Left ventricle myocardium inferior (tissue), 1 donor: ENCODE data around the gene TSPAN11. TPM values are rescaled to one million over a fixed set of nuclear protein-coding genes. Genes with fewer than 3 reads are reported as not detected.
"Not testable (repeated sequence)": the region's sequence is repeated elsewhere in the genome, so short reads cannot be mapped to it uniquely, and the experiment has no call there.

Source experiments
- DNase-seq: peaks from one replicate; pipeline ENCODE4 v3.0.0-alpha.2; 2020
- H3K27ac ChIP-seq: fragments of 200-600 bp; replicated peaks from 2 replicates; pipeline ENCODE4 v1.8.0; 2021
- H3K27me3 ChIP-seq: fragments of 200-600 bp; 2 replicates; pipeline ENCODE4 v1.8.0; 2021; ENCODE audit warnings: low read depth
- H3K36me3 ChIP-seq: fragments of 200-600 bp; 2 replicates; pipeline ENCODE4 v1.8.0; 2021
- H3K4me1 ChIP-seq: fragments of 200-600 bp; 2 replicates; pipeline ENCODE4 v1.8.0; 2021
- H3K4me3 ChIP-seq: fragments of 200-600 bp; 2 replicates; pipeline ENCODE4 v1.8.0; 2021; ENCODE audit warnings: mild to moderate bottlenecking, moderate library complexity
- H3K9me3 ChIP-seq: fragments of 200-600 bp; replicated peaks from 2 replicates; pipeline ENCODE4 v1.8.0; 2021
- intact Hi-C: fragments of 100-400 bp; cut with micrococcal nuclease; formaldehyde crosslinking; loops from one replicate; pipeline ENCODE4 v1.11.0; 2022
- total RNA-seq: library from RNA; stranded (reverse); fragmentation: NEBNext Ultra II Directional; extraction: Animal tissue kit (Norgen Biotek cat#: 25700); gene quantifications from one replicate; pipeline ENCODE4 v1.2.1, GENCODE V29; 2021
- TF ChIP-seq, protein P1 (sequence below): fragments of 200-600 bp; IDR thresholded peaks from 2 replicates; pipeline ENCODE4 v1.8.0; 2021; ENCODE audit warnings: antibody characterized with exemption, mild to moderate bottlenecking, borderline replicate concordance
- donor health status: DM: no; HTN: yes; CAD: no; lungs with severe emphysema.

Gene TSPAN11
- total RNA-seq, 1 donor from 2014 or later = 1.7 TPM

DNA sequence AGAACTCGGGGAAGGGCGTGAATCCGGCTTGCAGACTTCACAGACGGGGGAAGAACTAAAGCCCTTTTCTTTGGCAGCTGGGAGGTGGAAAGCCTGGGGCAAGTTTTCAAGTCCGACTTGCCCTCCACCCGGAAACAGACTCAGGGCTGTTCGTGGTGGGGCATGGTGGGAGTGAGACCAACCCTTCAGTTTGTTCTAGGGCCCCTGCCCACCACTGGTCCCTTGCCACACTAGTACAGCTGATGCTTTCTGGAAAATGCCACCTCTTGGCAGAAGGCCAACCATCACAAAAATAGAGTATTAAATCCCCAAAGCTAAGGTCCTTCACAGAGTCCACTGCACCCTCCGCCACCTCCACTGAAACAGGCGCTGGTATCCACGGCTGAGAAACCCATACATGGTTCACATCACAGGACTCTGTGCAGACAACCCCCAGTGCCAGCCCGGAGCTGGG lies 96.8 kb downstream of the TSPAN11 start:
- TF ChIP-seq, protein P1, sequence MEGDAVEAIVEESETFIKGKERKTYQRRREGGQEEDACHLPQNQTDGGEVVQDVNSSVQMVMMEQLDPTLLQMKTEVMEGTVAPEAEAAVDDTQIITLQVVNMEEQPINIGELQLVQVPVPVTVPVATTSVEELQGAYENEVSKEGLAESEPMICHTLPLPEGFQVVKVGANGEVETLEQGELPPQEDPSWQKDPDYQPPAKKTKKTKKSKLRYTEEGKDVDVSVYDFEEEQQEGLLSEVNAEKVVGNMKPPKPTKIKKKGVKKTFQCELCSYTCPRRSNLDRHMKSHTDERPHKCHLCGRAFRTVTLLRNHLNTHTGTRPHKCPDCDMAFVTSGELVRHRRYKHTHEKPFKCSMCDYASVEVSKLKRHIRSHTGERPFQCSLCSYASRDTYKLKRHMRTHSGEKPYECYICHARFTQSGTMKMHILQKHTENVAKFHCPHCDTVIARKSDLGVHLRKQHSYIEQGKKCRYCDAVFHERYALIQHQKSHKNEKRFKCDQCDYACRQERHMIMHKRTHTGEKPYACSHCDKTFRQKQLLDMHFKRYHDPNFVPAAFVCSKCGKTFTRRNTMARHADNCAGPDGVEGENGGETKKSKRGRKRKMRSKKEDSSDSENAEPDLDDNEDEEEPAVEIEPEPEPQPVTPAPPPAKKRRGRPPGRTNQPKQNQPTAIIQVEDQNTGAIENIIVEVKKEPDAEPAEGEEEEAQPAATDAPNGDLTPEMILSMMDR = no peak

DNA sequence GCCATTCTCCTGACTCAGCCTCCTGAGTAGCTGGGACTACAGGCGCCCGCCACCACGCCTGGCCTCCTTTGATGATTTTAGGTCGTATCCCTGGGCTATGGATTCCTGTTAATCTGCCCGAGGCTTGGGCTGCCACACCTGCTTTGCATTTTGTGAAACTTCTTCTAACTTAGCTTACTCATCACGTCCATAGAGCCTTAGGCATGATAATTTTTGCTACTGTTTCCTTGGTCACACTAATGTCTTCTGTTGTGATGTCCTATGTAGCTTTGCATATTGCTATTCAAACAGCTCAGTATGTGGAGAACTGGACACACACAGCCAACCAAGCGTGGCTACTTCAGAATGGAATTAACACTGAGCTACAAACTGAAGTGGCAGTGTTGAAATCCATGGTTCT lies 99.7 kb downstream of the TSPAN11 start:
- H3K9me3 ChIP-seq = no peaks in the 10 kb centered on the region
- TF ChIP-seq, protein P1 = no peak
- H3K4me1 ChIP-seq = peaks cover 22% of the 10 kb centered on the region
- no peak overlapping the region for H3K27ac ChIP-seq
- H3K27me3 ChIP-seq = no peaks in the 10 kb centered on the region
- no peak for DNase-seq
- H3K4me3 ChIP-seq = no peak overlapping the region
- intact Hi-C loops = no loop called here
- no peaks in the 10 kb centered on the region for H3K36me3 ChIP-seq

More for the DNA sequence above, 96.8 kb downstream of the TSPAN11 start:
- DNase-seq = no peak
- Histone ChIP-seq H3K36me3 (no peaks in the 10 kb centered on the region), H3K27ac (no peak overlapping the region), H3K4me3 (no peak overlapping the region), H3K27me3 (no peaks in the 10 kb centered on the region), H3K9me3 (peaks cover 4% of the 10 kb centered on the region), H3K4me1 (no peaks in the 10 kb centered on the region)
- intact Hi-C loops = no loop called here

DNA sequence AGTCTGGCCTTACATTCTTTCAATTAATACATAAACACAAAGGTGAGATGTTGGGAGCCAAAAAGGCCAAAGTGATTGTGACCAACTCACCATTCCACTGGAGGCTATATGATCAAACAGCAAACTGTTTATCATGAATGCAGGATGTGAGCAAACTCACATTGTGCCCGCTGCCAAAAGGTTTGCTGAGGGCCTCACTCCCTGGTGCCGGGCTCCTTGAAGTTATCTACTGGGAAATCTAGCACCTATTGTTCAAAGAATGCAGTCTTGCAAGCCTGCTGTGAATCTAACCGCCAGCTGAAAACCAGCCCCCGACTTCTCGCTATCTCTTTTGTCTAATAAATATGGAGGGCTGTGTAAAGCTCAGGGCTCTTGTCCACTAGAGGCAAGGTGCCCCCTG lies 100.5 kb downstream of the TSPAN11 start:
- H3K27me3 ChIP-seq, H3K27ac ChIP-seq, DNase-seq, H3K36me3 ChIP-seq, intact Hi-C loops, H3K4me3 ChIP-seq, H3K9me3 ChIP-seq: not testable (repeated sequence)
- peaks cover 28% of the 10 kb centered on the region for H3K4me1 ChIP-seq

DNA sequence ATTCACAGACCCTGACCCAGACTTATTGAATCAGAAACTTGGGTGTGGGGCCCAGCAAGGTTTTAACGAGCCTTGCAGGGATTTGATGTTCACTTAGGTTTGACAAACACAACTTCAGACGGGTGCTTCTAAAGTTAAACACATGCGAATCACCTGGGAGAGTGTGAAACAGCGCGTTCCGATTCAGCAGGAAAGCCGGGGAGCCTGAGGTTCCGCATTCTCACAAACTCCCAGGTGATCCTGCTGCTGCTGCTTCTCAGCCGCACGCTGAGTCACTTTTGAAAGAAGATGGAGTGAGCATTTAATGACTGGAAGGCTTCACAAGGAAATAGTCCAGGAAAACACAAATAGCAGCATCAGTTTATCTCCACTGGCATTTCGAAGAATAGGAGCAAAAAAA lies 102.9 kb downstream of the TSPAN11 start:
- H3K27me3 ChIP-seq = no peaks in the 10 kb centered on the region
- DNase-seq = no peak
- intact Hi-C loops = no loop called here
- H3K27ac ChIP-seq = peak overlapping the region; percentile 86
- no peaks in the 10 kb centered on the region for H3K9me3 ChIP-seq
- H3K4me1 ChIP-seq = peaks cover 53% of the 10 kb centered on the region
- no peaks in the 10 kb centered on the region for H3K36me3 ChIP-seq
- TF ChIP-seq, protein P1 = no peak
- peak overlapping the region; percentile 26 for H3K4me3 ChIP-seq

DNA sequence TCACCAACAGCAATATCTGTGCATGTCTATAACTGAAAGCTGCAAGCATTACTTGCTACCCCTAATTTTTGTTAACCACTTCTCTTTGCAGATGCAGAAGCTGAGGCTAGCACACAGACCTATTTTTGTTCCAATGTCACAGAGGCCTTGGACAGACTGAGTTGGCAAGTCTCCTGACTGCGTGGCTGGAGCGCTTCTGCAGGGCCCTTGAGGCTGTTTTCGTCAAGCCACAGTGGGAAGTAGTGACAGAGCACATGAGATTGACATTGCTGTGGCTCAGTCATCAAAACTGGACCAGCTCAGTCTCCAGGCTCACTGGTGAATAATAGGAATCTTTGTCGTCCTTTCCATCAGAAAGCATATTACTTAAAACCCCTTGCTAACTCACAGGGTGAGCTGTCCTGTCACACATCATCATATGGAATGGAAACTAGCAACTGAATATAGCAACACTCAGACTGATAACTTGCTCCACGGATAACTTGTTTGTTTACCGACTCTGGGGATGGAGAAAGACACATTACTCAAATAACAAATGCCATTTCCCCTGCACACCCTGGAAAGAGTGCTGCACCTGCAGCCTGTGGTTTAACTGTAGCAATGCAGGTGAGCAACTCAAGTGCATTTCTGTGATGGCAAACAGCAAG lies 103.5 kb downstream of the TSPAN11 start:
- DNase-seq = peak; percentile 69
- Histone ChIP-seq H3K9me3 (no peaks in the 10 kb centered on the region), H3K36me3 (no peaks in the 10 kb centered on the region), H3K4me1 (peaks cover 53% of the 10 kb centered on the region), H3K27me3 (no peaks in the 10 kb centered on the region), H3K27ac (peak overlapping the region; percentile 86), H3K4me3 (peak overlapping the region; percentile 26)
- TF ChIP-seq, protein P1 = no peak
- intact Hi-C loops = no loop called here

DNA sequence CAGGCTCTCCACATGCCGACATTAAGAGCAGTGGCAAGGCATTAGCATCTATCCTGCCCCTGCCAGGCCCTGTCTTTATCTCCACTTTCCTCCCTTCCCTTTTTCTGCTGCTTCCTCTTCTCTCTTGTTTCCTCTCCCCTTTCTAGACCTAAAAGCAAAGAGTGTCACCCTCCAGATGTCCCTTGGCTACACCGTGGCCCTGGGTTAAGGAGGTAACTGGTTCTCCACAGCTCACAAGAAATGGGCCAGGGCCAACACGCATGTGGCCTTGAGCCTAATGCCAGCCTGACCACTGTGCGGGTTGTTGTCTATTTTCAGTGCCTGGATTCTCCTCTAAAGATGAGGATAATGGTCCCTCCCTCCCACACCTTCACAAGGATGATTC lies 105.4 kb downstream of the TSPAN11 start:
- intact Hi-C loops = no loop called here
- no peaks in the 10 kb centered on the region for H3K27me3 ChIP-seq
- H3K27ac ChIP-seq = peak overlapping the region; percentile 86
- TF ChIP-seq, protein P1 = no peak
- peaks cover 59% of the 10 kb centered on the region for H3K4me1 ChIP-seq
- H3K36me3 ChIP-seq = no peaks in the 10 kb centered on the region
- no peak for DNase-seq
- H3K9me3 ChIP-seq = no peaks in the 10 kb centered on the region
- H3K4me3 ChIP-seq = no peak overlapping the region
